ENCODE results near the gene CCT6B. TPM values are rescaled to one million over a fixed set of nuclear protein-coding genes. Genes with fewer than 3 reads are reported as not detected.

Gene CCT6B
- polyA plus RNA-seq, 1 donor from 2014 or later, result 2.1 TPM

DNA sequence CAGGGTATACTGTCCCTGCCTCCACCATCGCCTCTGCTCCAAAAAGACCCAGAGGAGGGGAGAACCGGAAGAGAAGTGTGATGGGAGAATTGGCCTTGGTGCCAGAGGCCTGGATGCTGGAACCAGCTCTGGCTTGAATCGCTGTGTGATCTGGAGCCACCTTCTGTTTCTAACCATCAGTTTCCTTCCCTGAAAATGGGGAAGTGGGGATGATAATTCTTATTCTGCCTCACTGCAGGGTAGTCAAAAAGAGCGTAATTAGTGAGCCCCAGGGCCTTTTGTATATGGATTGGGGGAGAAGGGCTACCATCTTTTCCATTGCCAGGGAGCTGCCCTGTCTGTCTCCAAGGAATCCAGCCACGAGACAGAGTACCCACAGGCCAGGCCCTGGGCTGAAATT, 52.2 kb downstream of the CCT6B start:
- H3K79me2 ChIP-seq (replicated peaks; ENCODE audit: insufficient read depth, low read length), result no peaks in the 10 kb centered on the region
- no peak overlapping the region for H3K9ac ChIP-seq (ENCODE audit: low read length)
- no peaks in the 10 kb centered on the region for H3K9me2 ChIP-seq (ENCODE audit: insufficient read depth, low read length)
- H3K36me3 ChIP-seq (ENCODE audit: insufficient read depth, low read length), result no peaks in the 10 kb centered on the region
- H3K27ac ChIP-seq (ENCODE audit: low read length), result no peak overlapping the region
- no peak overlapping the region for H3K4me2 ChIP-seq (ENCODE audit: low read length)
- H3K9me3 ChIP-seq (ENCODE audit: low read length), result no peaks in the 10 kb centered on the region
- no peaks in the 10 kb centered on the region for H4K20me1 ChIP-seq (ENCODE audit: insufficient read depth)
- TF ChIP-seq EZH2 (IDR thresholded peaks at IDR 0.05; ENCODE audit: borderline replicate concordance, insufficient read depth, low read length, poor library complexity, severe bottlenecking) (no peak), SMC3 (conservative IDR thresholded peaks at IDR 0.05; ENCODE audit: poor library complexity) (no peak), CTCF (IDR thresholded peaks at IDR 0.05; ENCODE audit: poor library complexity, severe bottlenecking) (no peak), RAD21 (conservative IDR thresholded peaks at IDR 0.05) (no peak), POLR2AphosphoS5 (IDR thresholded peaks at IDR 0.05) (no peak), TAF1 (IDR thresholded peaks at IDR 0.05; ENCODE audit: low read depth) (no peak), EP300 (conservative IDR thresholded peaks at IDR 0.05; ENCODE audit: poor library complexity, severe bottlenecking) (no peak), MXI1 (conservative IDR thresholded peaks at IDR 0.05; ENCODE audit: poor library complexity, severe bottlenecking) (no peak)
- TF ChIP-seq, protein P1, sequence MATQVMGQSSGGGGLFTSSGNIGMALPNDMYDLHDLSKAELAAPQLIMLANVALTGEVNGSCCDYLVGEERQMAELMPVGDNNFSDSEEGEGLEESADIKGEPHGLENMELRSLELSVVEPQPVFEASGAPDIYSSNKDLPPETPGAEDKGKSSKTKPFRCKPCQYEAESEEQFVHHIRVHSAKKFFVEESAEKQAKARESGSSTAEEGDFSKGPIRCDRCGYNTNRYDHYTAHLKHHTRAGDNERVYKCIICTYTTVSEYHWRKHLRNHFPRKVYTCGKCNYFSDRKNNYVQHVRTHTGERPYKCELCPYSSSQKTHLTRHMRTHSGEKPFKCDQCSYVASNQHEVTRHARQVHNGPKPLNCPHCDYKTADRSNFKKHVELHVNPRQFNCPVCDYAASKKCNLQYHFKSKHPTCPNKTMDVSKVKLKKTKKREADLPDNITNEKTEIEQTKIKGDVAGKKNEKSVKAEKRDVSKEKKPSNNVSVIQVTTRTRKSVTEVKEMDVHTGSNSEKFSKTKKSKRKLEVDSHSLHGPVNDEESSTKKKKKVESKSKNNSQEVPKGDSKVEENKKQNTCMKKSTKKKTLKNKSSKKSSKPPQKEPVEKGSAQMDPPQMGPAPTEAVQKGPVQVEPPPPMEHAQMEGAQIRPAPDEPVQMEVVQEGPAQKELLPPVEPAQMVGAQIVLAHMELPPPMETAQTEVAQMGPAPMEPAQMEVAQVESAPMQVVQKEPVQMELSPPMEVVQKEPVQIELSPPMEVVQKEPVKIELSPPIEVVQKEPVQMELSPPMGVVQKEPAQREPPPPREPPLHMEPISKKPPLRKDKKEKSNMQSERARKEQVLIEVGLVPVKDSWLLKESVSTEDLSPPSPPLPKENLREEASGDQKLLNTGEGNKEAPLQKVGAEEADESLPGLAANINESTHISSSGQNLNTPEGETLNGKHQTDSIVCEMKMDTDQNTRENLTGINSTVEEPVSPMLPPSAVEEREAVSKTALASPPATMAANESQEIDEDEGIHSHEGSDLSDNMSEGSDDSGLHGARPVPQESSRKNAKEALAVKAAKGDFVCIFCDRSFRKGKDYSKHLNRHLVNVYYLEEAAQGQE (IDR thresholded peaks at IDR 0.05; ENCODE audit: borderline replicate concordance), result no peak
- no peak overlapping the region for H2AFZ ChIP-seq (ENCODE audit: low read depth, low read length)
- H3K4me3 ChIP-seq (ENCODE audit: low read length), result no peak overlapping the region
- H3K27me3 ChIP-seq (ENCODE audit: insufficient read depth, low read depth, low read length), result no peaks in the 10 kb centered on the region
- H3F3A ChIP-seq (ENCODE audit: insufficient read depth, low read length, poor library complexity, severe bottlenecking), result no peaks in the 10 kb centered on the region

GRCh38 chr17:34902831-34903547, 58.3 kb downstream of the CCT6B start:
- no peaks in the 10 kb centered on the region for H4K20me1 ChIP-seq (ENCODE audit: insufficient read depth)
- H3K9me3 ChIP-seq (ENCODE audit: low read length), result no peaks in the 10 kb centered on the region
- no peak overlapping the region for H3K4me2 ChIP-seq (ENCODE audit: low read length)
- no peak overlapping the region for H2AFZ ChIP-seq (ENCODE audit: low read depth, low read length)
- no peak for TF ChIP-seq POLR2AphosphoS5 (IDR thresholded peaks at IDR 0.05)
- TF ChIP-seq, protein P1 (IDR thresholded peaks at IDR 0.05; ENCODE audit: borderline replicate concordance), result no peak
- TF ChIP-seq RAD21 (conservative IDR thresholded peaks at IDR 0.05), result no peak
- TF ChIP-seq CTCF (IDR thresholded peaks at IDR 0.05; ENCODE audit: poor library complexity, severe bottlenecking), result no peak
- TF ChIP-seq MXI1 (conservative IDR thresholded peaks at IDR 0.05; ENCODE audit: poor library complexity, severe bottlenecking), result no peak
- no peak for TF ChIP-seq TAF1 (IDR thresholded peaks at IDR 0.05; ENCODE audit: low read depth)
- TF ChIP-seq SMC3 (conservative IDR thresholded peaks at IDR 0.05; ENCODE audit: poor library complexity), result no peak
- TF ChIP-seq EP300 (conservative IDR thresholded peaks at IDR 0.05; ENCODE audit: poor library complexity, severe bottlenecking), result no peak
- no peak for TF ChIP-seq EZH2 (IDR thresholded peaks at IDR 0.05; ENCODE audit: borderline replicate concordance, insufficient read depth, low read length, poor library complexity, severe bottlenecking)
- H3F3A ChIP-seq (ENCODE audit: insufficient read depth, low read length, poor library complexity, severe bottlenecking), result no peaks in the 10 kb centered on the region
- no peaks in the 10 kb centered on the region for H3K9me2 ChIP-seq (ENCODE audit: insufficient read depth, low read length)
- H3K4me3 ChIP-seq (ENCODE audit: low read length), result no peak overlapping the region
- no peaks in the 10 kb centered on the region for H3K36me3 ChIP-seq (ENCODE audit: insufficient read depth, low read length)
- no peak overlapping the region for H3K27ac ChIP-seq (ENCODE audit: low read length)
- H3K9ac ChIP-seq (ENCODE audit: low read length), result no peak overlapping the region
- no peaks in the 10 kb centered on the region for H3K79me2 ChIP-seq (replicated peaks; ENCODE audit: insufficient read depth, low read length)
- H3K27me3 ChIP-seq (ENCODE audit: insufficient read depth, low read depth, low read length), result no peaks in the 10 kb centered on the region
